ENCODE results near the gene ENOX2.

Gene ENOX2

GRCh38 chrX:130879869-130880268, 23.1 kb downstream of the ENOX2 start:
- DNase-seq: no peak

DNA sequence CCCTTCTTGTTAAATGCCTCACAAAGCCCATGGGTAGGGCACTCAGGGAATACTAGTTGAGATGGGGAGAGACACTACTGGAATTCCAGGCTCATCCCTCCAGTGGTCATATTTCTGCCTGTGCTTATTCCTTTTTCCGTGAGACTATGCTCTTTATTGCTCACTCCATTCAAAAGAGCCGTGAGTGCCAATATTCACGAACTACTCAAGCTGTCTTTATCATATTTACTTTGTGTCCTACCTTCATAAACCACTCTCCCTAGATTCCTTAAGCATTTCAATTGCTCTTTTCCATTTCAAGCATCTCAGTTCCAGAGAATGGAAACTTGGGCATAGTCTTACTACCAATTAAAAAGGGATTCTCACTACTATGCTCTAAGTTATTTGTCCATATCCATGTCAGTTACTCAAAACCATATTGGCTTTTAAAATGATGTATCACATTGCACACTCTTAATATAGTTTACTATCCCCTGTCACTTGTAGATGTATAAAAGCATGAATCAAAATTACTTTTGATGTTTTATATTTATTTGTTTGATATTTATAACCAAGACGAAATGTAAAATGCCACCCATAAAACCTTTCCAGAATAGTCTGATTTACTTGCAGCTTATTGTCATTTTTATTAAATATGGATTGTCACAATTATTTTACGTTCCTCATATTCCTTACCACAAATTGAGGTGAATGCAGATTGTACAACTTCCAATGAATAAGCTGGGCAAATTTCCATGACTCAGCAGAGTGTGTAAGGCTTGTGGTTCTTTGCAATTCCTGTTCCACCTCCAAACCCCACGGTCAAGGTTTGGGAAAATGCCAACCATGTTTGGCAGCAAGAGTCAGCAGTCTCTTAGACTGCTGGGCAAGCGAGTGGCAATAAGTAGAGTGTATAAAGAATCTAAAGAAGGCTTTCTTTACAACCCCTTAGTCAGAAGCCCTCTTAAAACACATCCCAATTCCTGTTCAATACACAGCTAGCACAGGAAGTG, 24.4 kb downstream of the ENOX2 start:
- DNase-seq: peak; percentile 51

- DNase-seq: no peak
These were observed 25.1 kb downstream of the ENOX2 start for GRCh38 chrX:130877892-130878341.

DNA sequence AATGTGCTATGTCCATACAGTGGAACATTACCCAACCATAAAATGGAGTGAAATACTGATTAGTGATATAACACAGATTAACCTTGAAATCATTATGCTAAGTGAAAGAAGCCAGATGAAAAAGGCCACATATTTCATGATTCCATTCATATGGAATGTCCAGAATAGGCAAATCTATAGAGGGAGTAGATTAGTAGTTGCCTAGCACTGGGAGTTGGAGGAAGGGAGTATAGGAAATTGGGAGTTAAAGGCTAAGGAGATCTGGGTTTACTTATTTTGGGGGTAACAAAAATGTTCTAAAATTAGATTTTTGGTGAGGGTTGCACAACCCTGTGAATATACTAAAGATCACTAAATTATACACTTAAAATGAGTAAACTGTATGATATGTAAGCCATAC, 26.8 kb downstream of the ENOX2 start:
- DNase-seq: no peak

DNA sequence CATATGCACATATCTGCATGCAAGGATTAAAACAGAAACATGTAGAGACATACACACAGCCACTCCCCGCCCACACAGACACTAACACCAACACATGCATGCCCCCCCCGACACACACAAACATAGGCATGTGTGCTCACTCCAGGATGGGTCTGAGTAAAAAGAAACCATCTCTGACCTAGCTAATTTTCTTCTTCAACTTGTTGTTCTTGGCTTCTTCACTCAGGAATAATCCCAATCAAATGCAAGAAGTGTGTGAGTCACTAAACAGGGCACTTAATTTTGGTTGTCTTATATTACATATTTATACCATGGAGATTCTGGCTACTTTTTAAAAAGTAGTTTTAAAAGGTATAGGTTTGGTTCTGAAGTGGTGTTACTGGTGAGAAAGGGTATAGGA, 28.3 kb downstream of the ENOX2 start:
- DNase-seq: no peak

DNA sequence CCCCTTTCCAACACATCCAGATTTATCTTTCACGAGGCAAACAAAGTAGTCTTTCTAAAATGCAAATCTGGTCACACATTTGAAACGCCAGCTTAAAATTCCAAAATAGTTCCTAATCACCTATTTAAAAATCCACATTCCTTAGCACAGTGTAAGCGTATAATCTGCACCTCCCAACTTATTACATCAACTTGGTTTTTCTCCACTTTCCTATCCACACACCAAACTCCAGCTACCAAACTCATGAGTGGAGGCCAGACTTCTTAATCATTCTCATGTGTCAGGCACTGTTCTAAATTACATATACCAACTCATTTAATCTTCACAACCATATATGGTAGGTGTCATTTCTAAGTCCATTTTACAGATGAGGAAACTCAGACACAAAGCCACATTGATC, 33.8 kb downstream of the ENOX2 start:
- no peak for DNase-seq

DNA sequence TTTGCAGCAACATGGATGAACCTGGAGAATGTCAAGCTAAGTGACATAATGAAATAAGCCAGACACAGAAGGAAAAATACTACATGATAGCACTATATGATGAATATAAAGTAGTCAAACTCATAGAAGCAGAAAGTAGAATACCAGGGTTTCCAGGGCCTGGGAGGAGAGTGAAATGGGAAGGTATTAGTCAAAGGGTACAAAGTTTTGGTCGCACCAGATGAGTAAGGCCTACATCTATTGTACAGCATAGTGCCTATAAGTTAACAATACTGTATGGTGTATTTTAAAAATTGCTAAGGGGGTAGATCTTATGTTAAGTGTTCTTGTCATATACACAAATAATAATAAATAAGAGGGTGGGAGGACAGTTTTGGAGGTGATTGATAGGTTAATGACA, 41.5 kb downstream of the ENOX2 start:
- DNase-seq: no peak

DNA sequence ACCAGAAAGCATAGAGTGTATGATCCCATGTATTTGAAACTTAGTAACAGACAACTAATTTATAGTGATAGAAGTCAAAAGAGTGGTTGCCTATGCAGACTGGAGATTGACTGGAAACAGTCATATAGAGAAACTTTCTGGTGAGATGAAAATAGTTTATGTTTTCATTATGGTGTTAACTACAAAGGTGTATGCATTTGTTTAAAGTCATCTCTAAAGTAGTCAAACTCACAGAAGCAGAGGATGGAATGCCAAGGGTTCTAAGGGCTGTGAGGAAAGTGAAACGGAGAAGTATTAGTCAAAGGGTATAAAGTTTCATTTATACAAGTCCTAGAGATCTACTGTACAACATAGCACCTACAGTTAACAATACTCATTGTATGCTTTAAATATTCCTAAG, 45.8 kb downstream of the ENOX2 start:
- DNase-seq: no peak

DNA sequence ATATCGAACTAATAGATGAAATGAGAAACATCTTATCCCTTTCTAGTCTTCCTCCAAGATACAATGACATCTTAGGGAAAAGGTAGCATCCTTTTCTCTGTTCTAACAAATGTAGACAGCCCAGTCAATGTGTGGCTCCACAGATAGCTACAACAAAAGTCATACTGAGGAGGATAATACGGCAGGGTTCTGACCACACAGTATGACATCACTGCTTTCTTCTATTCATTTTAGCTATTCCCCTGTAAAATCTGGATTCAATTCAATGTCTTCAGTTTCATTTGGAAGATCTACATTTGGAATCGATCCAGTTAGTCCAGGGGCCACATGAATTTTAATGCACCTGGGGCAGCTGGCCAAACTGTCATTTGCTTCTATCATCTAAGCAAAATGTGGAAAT, 51.4 kb downstream of the ENOX2 start:
- no peak for DNase-seq

- DNase-seq: no peak
These were observed 54.2 kb downstream of the ENOX2 start for GRCh38 chrX:130848763-130849162.

DNA sequence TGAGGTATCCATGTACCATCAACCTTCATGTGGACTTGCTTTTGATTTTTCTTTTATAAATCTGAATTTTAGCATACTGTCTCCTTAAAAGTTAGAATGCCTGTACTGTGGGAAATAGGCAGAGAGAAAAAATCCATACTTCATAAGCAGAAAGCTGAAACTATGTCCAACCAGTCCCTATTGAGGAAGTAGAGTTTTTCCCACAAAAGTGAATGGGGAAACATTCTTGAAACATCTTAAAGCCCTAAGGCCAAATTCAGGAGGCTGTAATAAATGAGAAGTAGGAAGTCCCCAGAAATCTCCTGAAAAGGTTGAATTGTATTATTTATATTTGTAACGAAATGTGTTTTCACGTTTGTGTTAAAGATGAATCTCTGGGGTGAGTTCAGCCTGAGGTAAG, 56.3 kb downstream of the ENOX2 start:
- DNase-seq: no peak

GRCh38 chrX:130841776-130842175, 61.2 kb downstream of the ENOX2 start:
- no peak for DNase-seq

GRCh38 chrX:130840345-130840744, 62.7 kb downstream of the ENOX2 start:
- DNase-seq: no peak

DNA sequence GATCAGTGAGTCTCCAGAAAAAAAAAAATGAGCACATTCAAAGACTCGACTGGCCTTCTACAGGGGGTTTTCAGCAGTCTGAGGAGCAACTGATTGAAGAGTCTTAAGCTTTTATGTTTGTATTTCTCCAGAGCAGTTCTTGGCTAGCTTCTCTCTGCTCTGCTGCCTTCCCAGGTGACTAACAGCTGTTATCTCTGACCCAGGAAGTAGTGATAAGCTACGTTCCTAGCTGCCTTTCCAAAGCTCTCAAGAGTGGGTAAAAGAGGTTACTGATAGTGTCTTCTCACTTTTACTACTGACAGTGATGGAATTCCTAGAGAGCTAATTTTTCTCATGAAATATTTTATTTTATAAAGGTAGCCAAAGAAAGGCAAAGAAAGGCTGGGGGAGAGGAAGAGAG, 66.6 kb downstream of the ENOX2 start:
- peak; percentile 10 for DNase-seq

DNA sequence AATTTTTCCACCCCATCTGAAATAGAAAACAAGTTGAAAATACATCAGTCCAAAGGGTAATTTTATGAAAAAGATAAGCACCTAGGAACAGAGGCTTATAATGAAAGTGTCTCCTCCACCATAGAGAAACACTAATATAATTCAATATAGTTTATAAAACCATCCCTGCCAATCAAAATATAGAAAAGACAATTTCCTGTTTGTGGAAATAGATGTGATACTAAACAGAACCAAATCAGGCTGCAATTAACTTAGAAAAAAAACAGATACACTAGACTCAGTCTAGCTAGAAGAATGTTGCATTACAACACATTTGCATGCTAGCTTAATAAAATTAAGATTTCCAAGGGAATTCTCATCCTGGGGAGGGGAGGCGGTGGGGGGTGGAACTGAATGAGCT, 68.2 kb downstream of the ENOX2 start:
- DNase-seq: no peak

GRCh38 chrX:130834149-130834548, 68.9 kb downstream of the ENOX2 start:
- DNase-seq: peak; percentile 12

DNA sequence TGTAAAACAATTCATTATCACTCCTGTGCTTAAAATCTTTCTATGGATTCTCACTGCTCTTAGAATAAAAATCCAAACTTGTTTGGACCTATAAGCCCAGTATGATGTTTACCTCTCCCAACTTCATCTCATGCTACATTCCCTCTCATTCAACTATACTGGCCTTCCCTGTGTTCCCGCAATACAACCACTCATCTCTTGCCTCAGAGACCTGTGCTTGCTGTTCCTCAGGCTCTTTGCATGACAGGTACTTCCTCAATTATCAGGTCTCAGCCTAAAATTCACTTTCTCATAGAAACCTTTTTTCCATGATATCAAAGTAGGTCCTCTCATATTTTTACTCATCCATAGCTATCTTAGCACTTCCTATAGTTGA, 71.7 kb downstream of the ENOX2 start:
- no peak for DNase-seq

GRCh38 chrX:130830599-130831346, 72.2 kb downstream of the ENOX2 start:
- no peak for DNase-seq

DNA sequence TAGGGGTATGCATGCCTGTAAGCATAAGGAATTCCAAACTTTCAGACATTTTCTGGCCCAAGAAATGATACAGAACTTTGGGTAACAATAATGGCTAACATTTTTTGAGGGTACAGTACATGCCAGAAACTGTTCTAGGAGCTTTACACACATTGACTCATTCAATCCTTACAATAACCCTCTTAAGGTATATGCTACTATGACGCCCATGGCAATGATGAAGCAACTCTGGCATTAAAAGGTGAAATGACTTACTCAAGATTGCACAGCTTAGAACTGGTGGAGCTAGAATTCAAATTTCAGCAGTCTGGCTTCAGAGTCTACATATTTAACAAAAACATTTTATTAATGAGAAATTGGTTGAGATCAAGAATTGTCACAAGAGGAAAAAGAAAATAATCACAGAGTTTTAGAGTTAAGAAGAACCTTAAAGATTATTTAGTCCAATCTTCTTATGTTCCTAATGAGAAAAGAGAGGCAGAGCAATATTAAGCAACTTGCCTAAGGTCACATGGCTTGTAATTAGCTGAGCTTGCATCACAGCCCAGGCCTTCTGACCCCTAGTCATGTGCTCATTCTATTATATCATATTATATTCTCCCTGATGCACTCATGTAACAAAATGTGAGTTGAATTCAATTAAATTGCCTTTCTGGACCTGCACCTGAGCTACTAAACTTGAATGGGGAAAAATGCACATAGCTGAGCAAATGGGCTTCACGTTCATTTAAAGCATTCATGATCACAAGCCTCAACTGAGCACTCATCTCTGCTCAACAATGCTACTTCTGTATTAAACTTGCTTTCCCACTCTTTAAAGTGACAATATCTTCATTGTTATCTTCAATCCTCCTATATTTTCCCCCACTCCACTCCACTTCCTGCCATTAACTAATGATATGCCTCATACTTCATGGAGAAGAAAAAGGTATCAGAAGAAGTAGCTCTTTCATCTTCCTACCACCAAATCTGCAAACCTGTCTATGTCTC, 73.2 kb downstream of the ENOX2 start:
- no peak for DNase-seq

GRCh38 chrX:130828641-130829040, 74.4 kb downstream of the ENOX2 start:
- DNase-seq: no peak

GRCh38 chrX:130827648-130828047, 75.4 kb downstream of the ENOX2 start:
- no peak for DNase-seq

DNA sequence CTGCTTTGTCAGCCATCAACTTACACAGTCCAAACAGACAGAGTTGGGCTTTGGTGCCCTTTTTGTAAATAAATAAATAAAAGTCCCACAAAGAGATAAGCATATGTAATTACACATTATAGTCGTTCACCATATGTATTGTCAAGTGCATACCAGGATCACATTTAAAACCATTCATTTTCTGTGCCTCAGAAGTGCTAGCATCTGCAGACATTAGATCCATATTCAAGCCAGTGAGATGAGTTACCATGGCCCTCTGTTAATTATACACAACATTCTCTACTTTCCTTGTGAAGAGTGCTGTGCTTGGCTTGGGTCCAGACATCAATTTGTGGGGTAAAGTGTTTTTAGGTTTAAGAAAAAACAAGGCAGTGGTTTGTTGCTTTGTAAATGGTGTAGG, 76.8 kb downstream of the ENOX2 start:
- DNase-seq: no peak

GRCh38 chrX:130825525-130825924, 77.5 kb downstream of the ENOX2 start:
- no peak for DNase-seq
